CD4-positive, alpha-beta T cell (primary cell): ENCODE measurements around the gene ADARB2. TPM values are rescaled to one million over a fixed set of nuclear protein-coding genes. Genes with fewer than 3 reads are reported as not detected.

ENCODE experiments used
- ATAC-seq: fragments of 200-7000 bp; cut with Tn5 transposase; one replicate; pipeline ENCODE4 v1.10.0; 2022; ENCODE audit warnings: mild to moderate bottlenecking; ENCODE audit not compliant: poor library complexity
- CTCF ChIA-PET: fragments of 350-600 bp; sonication (Branson Sonifier 250); formaldehyde crosslinking; loops from one replicate; lab custom pipeline; 2021; ENCODE audit warnings: antibody characterized with exemption, inconsistent platforms; lab: Charles Lee
- POLR2A ChIA-PET: fragments of 350-600 bp; sonication (Branson Sonifier 250); formaldehyde crosslinking; loops from one replicate; lab custom pipeline; 2021; ENCODE audit warnings: antibody characterized with exemption, inconsistent platforms; lab: Charles Lee
- DNase-seq, 14 experiments: peaks; one replicate each; pipeline ENCODE4 v3.0.0-alpha.2; 2013 to 2020; ENCODE audit warnings: mixed read lengths in 2 of 14
- H3K27ac ChIP-seq, 2 donors: one replicate each; pipeline versions ENCODE4 v1.5.1 to v1.7.0; 2013; ENCODE audit warnings: low read length in 2 of 2, low read depth in 1 of 2, mild to moderate bottlenecking in 1 of 2
- H3K27me3 ChIP-seq, 2 experiments: 1 replicate in 1 of 2; 2 replicates in 1 of 2; pipeline versions ENCODE4 v1.6.1 to v1.7.0; 2013; ENCODE audit warnings: low read length in 2 of 2, control low read depth in 1 of 2, mild to moderate bottlenecking in 1 of 2, moderate library complexity in 1 of 2; ENCODE audit not compliant: insufficient read depth in 2 of 2, control insufficient read depth in 1 of 2
- H3K36me3 ChIP-seq: one replicate; pipeline ENCODE4 v1.6.1; 2013; ENCODE audit warnings: low read length, control low read depth; ENCODE audit not compliant: insufficient read depth
- H3K4me1 ChIP-seq: one replicate; pipeline ENCODE4 v1.6.1; 2013; ENCODE audit warnings: low read length, control low read depth; ENCODE audit not compliant: insufficient read depth
- H3K4me3 ChIP-seq: one replicate; pipeline ENCODE4 v1.5.1; 2013; ENCODE audit warnings: mild to moderate bottlenecking, low read length, moderate library complexity
- H3K9me3 ChIP-seq, 2 experiments: 1 replicate in 1 of 2; 2 replicates in 1 of 2; pipeline versions ENCODE4 v1.6.1 to v1.7.0; 2013; ENCODE audit warnings: low read length in 2 of 2, mild to moderate bottlenecking in 2 of 2, control low read depth in 1 of 2, moderate library complexity in 1 of 2; ENCODE audit not compliant: control insufficient read depth in 1 of 2, insufficient read depth in 1 of 2
- H3K27ac Mint-ChIP-seq: one replicate; pipeline ENCODE4 v1.8.0; 2020; ENCODE audit warnings: mixed read lengths
- H3K27me3 Mint-ChIP-seq: one replicate; pipeline ENCODE4 v1.8.0; 2021; ENCODE audit warnings: mixed read lengths
- H3K36me3 Mint-ChIP-seq: one replicate; pipeline ENCODE4 v1.8.0; 2021; ENCODE audit warnings: low read depth, mixed read lengths
- H3K4me1 Mint-ChIP-seq: one replicate; pipeline ENCODE4 v1.8.0; 2021; ENCODE audit warnings: low read depth, mixed read lengths
- H3K4me3 Mint-ChIP-seq: one replicate; pipeline ENCODE4 v1.8.0; 2020; ENCODE audit warnings: mild to moderate bottlenecking, mixed read lengths
- H3K9me3 Mint-ChIP-seq: one replicate; pipeline ENCODE4 v1.8.0; 2020; ENCODE audit warnings: mixed read lengths
- intact Hi-C, 2 experiments: fragments of 100-400 bp; cut with DNase I in 1 of 2; cut with micrococcal nuclease in 1 of 2; formaldehyde crosslinking; loops; one replicate each; pipeline versions ENCODE4 v1.15.1 to v1.9.0; 2023 to 2025; cut with DNase I, micrococcal nuclease
- total RNA-seq, 174 experiments: library from RNA in 2 of 174; stranded (reverse) in 2 of 174; gene quantifications; one replicate each; pipeline ENCODE4 v1.2.3 and lab custom pipeline; 2021 to 2026
- TF ChIP-seq, protein P1 (sequence below): fragments of 200-600 bp; IDR thresholded peaks from one replicate; pipeline ENCODE4 v1.8.0; 2022; ENCODE audit warnings: antibody characterized with exemption, mild to moderate bottlenecking

The ADARB2 gene
- total RNA-seq, 2 experiments from 2014 or later: 0.14 TPM; not detected in 1

DNA sequence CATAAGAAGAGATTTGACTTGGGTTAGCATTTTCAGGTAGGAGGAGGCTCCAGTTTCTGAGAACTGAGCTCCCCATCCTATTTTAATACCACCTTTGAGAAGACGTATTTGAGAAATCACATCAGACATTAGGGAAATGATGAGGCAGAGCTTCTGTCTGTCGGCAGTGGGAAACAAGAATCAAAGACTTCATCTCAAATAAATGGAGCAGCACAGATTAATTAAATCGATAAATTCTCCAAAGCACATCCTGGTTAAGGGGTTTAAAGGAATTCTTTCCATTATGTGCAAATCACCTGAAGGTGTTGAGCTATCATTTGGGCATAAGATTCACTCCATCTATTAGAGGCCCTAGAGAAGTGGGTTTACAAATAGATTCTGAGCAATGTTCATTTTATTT is 7.6 kb downstream of the ADARB2 start:
- Histone ChIP-seq H3K4me1 (no peaks in the 10 kb centered on the region), H3K4me3 (no peak overlapping the region), H3K36me3 (no peaks in the 10 kb centered on the region), H3K27me3 (peaks cover 18 to 27% of the 10 kb centered on the region in 2 experiments), H3K9me3 (peaks cover 0 to 9% of the 10 kb centered on the region in 2 experiments), H3K27ac (no peak overlapping the region)
- no peak overlapping the region for H3K4me3 Mint-ChIP-seq
- ChIA-PET POLR2A (no interaction called here), CTCF (no interaction called here)
- no peaks in the 10 kb centered on the region for H3K36me3 Mint-ChIP-seq
- H3K4me1 Mint-ChIP-seq: no peaks in the 10 kb centered on the region
- H3K27me3 Mint-ChIP-seq: peaks cover 67% of the 10 kb centered on the region
- TF ChIP-seq, protein P1, sequence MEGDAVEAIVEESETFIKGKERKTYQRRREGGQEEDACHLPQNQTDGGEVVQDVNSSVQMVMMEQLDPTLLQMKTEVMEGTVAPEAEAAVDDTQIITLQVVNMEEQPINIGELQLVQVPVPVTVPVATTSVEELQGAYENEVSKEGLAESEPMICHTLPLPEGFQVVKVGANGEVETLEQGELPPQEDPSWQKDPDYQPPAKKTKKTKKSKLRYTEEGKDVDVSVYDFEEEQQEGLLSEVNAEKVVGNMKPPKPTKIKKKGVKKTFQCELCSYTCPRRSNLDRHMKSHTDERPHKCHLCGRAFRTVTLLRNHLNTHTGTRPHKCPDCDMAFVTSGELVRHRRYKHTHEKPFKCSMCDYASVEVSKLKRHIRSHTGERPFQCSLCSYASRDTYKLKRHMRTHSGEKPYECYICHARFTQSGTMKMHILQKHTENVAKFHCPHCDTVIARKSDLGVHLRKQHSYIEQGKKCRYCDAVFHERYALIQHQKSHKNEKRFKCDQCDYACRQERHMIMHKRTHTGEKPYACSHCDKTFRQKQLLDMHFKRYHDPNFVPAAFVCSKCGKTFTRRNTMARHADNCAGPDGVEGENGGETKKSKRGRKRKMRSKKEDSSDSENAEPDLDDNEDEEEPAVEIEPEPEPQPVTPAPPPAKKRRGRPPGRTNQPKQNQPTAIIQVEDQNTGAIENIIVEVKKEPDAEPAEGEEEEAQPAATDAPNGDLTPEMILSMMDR: no peak
- DNase-seq (no peak), ATAC-seq (no peak)
- intact Hi-C loops: no loop called here
- H3K9me3 Mint-ChIP-seq: no peaks in the 10 kb centered on the region
- no peak overlapping the region for H3K27ac Mint-ChIP-seq

DNA sequence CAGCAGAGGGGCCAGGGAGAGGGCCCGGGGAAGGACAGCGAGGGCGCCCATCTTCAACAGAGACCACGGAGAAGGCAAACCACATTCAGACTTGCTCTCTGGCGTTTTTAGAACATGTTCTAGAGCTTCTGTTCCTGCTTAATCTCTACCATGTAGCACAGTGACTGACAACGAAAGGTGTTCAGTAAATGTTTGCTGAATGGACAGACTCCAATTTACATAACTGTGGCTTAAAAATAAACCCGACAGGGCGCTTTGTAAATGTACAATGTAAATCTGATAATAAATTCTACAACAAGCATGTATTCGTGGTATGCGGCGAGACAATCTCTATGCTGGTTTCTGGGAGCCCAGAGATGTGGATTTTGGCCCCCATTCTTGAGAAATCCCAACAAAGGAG is 10.5 kb downstream of the ADARB2 start:
- peaks cover 10 to 13% of the 10 kb centered on the region in 2 experiments for H3K27me3 ChIP-seq
- peaks cover 0 to 9% of the 10 kb centered on the region in 2 experiments for H3K9me3 ChIP-seq
- no peaks in the 10 kb centered on the region for H3K4me1 Mint-ChIP-seq
- H3K4me1 ChIP-seq: no peaks in the 10 kb centered on the region
- POLR2A ChIA-PET: no interaction called here
- peaks cover 45% of the 10 kb centered on the region for H3K27me3 Mint-ChIP-seq
- TF ChIP-seq, protein P1: no peak
- CTCF ChIA-PET: no interaction called here
- H3K27ac Mint-ChIP-seq: no peak overlapping the region
- H3K9me3 Mint-ChIP-seq: no peaks in the 10 kb centered on the region
- H3K4me3 Mint-ChIP-seq: no peak overlapping the region
- H3K4me3 ChIP-seq: no peak overlapping the region
- H3K27ac ChIP-seq: no peak overlapping the region
- no peaks in the 10 kb centered on the region for H3K36me3 Mint-ChIP-seq
- no peaks in the 10 kb centered on the region for H3K36me3 ChIP-seq
- DNase-seq: no peak
- ATAC-seq: no peak
- intact Hi-C loops: no loop called here

DNA sequence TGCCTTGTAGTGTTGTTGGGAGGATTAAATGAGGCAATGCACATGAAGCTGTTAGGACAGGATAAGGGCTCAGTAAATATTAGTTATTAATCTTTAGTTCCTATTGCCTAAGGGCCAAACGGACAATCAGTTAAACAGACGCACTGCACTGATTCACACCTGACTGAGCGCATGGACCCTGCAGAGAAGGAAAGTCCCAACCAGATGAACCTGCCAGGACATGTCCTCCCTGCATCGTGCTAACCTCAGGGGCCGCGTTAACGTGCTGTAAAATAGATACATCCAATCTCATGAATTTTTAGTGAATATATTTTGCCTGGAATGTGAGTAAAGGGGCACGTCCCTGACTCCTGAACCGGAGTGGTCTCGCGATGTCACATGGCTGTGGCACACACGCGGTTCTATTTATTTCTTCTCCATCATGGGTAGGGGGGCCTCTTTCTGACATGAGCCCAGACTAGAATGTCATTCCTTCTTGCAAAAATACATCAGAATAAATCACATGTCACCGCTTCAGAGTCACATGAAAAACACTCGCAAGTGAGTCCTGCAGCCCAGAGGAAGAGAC is 12.3 kb downstream of the ADARB2 start:
- CTCF ChIA-PET: no interaction called here
- H3K27ac Mint-ChIP-seq: no peak overlapping the region
- ATAC-seq: no peak

More for the DNA sequence above, 12.3 kb downstream of the ADARB2 start:
- Mint-ChIP-seq H3K4me1 (no peaks in the 10 kb centered on the region), H3K36me3 (no peaks in the 10 kb centered on the region), H3K27me3 (peaks cover 42% of the 10 kb centered on the region), H3K4me3 (no peak overlapping the region), H3K9me3 (no peaks in the 10 kb centered on the region)
- TF ChIP-seq, protein P1: no peak
- no peaks in the 10 kb centered on the region for H3K4me1 ChIP-seq
- no peaks in the 10 kb centered on the region for H3K36me3 ChIP-seq
- no peak overlapping the region for H3K27ac ChIP-seq
- no peak for DNase-seq
- H3K27me3 ChIP-seq: peaks cover 6 to 9% of the 10 kb centered on the region in 2 experiments
- intact Hi-C loops: no loop called here
- H3K4me3 ChIP-seq: no peak overlapping the region
- POLR2A ChIA-PET: no interaction called here
- H3K9me3 ChIP-seq: peaks cover 0 to 9% of the 10 kb centered on the region in 2 experiments
